Osteoblast (primary cell): ENCODE data around the gene MSN. TPM values are rescaled to one million over a fixed set of nuclear protein-coding genes. Genes with fewer than 3 reads are reported as not detected.

ENCODE experiments used
- DNase-seq: peaks from one replicate; pipeline ENCODE4 v3.0.0; 2011; ENCODE audit warnings: low spot score, mixed read lengths; ENCODE audit not compliant: insufficient read length; ENCODE audit errors: missing footprints
- H2AFZ ChIP-seq: 2 replicates; pipeline ENCODE4 v1.6.0; 2011; ENCODE audit warnings: mild to moderate bottlenecking, low read length
- H3K27ac ChIP-seq: 2 replicates; pipeline ENCODE4 v1.5.1; 2011; ENCODE audit warnings: mild to moderate bottlenecking, low read depth, low read length, moderate library complexity
- H3K27me3 ChIP-seq: 2 replicates; pipeline ENCODE4 v1.6.0; 2012; ENCODE audit warnings: mild to moderate bottlenecking, control low read depth, inconsistent platforms, low read length, moderate library complexity; ENCODE audit not compliant: insufficient read depth
- H3K36me3 ChIP-seq: 2 replicates; pipeline ENCODE4 v1.5.1; 2011; ENCODE audit warnings: mild to moderate bottlenecking, low read length, control low read depth, moderate library complexity; ENCODE audit not compliant: insufficient read depth
- H3K4me1 ChIP-seq: 2 replicates; pipeline ENCODE4 v1.5.1; 2011; ENCODE audit warnings: mild to moderate bottlenecking, low read length, control low read depth, moderate library complexity; ENCODE audit not compliant: insufficient read depth
- H3K4me2 ChIP-seq: 2 replicates; pipeline ENCODE4 v1.6.0; 2011; ENCODE audit warnings: mild to moderate bottlenecking, low read length; ENCODE audit not compliant: insufficient read depth
- H3K4me3 ChIP-seq: fragments of 200-600 bp; sonication (generic); 3 replicates; pipeline ENCODE4 v1.5.1; 2012; ENCODE audit warnings: mild to moderate bottlenecking, low read length, inconsistent platforms; ENCODE audit not compliant: insufficient read depth
- H3K79me2 ChIP-seq: 2 replicates; pipeline ENCODE4 v1.6.0; 2012; ENCODE audit warnings: mild to moderate bottlenecking, low read length, control low read depth, inconsistent platforms; ENCODE audit not compliant: insufficient read depth
- H3K9me3 ChIP-seq: 2 replicates; pipeline ENCODE4 v1.5.1; 2011; ENCODE audit warnings: low read depth, low read length, control low read depth
- H4K20me1 ChIP-seq: 2 replicates; pipeline ENCODE4 v1.6.0; 2012; ENCODE audit warnings: mild to moderate bottlenecking, low read length, control low read depth; ENCODE audit not compliant: insufficient read depth
- total RNA-seq: library from RNA; depleted of rRNA; stranded (reverse); fragments of >200 nt; gene quantifications from 2 replicates; pipeline ENCODE4 v1.2.3, GENCODE V29; 2012
- TF ChIP-seq, protein P1 (sequence below): IDR thresholded peaks from 2 replicates; pipeline ENCODE4 v1.5.1; 2011; ENCODE audit warnings: mild to moderate bottlenecking, low read depth, low read length, moderate library complexity; ENCODE audit errors: extremely low read depth

MSN gene
- total RNA-seq, 1 donor, result 249 TPM

DNA sequence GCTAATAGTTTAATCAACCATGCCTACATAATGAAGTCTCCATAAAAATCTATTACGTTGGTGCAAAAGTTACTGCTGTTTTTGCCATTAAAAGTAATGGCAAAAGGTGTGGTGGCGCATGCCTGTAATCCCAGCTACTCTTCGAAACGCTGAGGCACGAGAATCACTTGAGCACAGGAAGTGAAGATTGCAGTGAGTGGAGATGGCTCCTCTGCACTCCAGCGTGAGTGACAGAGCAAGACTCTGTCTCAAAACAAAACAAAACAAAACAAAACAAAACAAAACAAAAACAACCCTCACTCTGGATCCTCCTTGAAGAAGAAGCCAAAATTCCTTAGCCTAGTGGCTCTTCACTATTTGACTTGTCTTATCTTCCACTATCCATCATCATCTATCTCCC, 78.0 kb downstream of the MSN start:
- no peaks in the 10 kb centered on the region for H3K27me3 ChIP-seq
- DNase-seq, result no peak
- no peak overlapping the region for H3K4me2 ChIP-seq
- no peaks in the 10 kb centered on the region for H4K20me1 ChIP-seq
- no peaks in the 10 kb centered on the region for H3K4me1 ChIP-seq
- TF ChIP-seq, protein P1, sequence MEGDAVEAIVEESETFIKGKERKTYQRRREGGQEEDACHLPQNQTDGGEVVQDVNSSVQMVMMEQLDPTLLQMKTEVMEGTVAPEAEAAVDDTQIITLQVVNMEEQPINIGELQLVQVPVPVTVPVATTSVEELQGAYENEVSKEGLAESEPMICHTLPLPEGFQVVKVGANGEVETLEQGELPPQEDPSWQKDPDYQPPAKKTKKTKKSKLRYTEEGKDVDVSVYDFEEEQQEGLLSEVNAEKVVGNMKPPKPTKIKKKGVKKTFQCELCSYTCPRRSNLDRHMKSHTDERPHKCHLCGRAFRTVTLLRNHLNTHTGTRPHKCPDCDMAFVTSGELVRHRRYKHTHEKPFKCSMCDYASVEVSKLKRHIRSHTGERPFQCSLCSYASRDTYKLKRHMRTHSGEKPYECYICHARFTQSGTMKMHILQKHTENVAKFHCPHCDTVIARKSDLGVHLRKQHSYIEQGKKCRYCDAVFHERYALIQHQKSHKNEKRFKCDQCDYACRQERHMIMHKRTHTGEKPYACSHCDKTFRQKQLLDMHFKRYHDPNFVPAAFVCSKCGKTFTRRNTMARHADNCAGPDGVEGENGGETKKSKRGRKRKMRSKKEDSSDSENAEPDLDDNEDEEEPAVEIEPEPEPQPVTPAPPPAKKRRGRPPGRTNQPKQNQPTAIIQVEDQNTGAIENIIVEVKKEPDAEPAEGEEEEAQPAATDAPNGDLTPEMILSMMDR, result no peak
- H3K4me3 ChIP-seq, result no peak overlapping the region
- no peak overlapping the region for H2AFZ ChIP-seq
- H3K9me3 ChIP-seq, result no peaks in the 10 kb centered on the region
- H3K36me3 ChIP-seq, result peaks cover 6% of the 10 kb centered on the region
- no peak overlapping the region for H3K27ac ChIP-seq
- H3K79me2 ChIP-seq, result no peaks in the 10 kb centered on the region

DNA sequence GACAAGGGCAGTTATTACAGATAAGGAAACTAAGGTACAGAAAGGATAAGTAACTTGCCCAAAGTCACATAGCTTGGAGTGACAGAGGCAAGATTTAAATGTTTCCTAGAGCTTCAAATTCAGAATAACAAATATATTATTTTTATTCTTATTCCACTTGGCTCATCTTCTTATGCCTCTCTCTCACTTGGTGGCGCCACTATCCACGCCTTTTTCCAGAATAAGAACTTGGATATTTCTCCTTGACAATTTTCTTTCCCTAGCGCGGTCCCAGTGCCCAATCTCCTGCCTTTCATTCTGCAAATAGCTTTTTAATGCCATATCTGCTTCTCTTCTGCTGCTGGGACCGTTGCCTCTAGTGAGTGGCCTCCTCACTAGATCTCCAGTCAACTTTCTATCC, 78.5 kb downstream of the MSN start:
- peaks cover 6% of the 10 kb centered on the region for H3K36me3 ChIP-seq
- TF ChIP-seq, protein P1, result peak; percentile 30
- H4K20me1 ChIP-seq, result no peaks in the 10 kb centered on the region
- no peaks in the 10 kb centered on the region for H3K4me1 ChIP-seq
- H3K79me2 ChIP-seq, result no peaks in the 10 kb centered on the region
- no peak overlapping the region for H2AFZ ChIP-seq
- no peaks in the 10 kb centered on the region for H3K9me3 ChIP-seq
- DNase-seq, result no peak
- no peak overlapping the region for H3K4me2 ChIP-seq
- no peak overlapping the region for H3K4me3 ChIP-seq
- no peaks in the 10 kb centered on the region for H3K27me3 ChIP-seq
- no peak overlapping the region for H3K27ac ChIP-seq

DNA sequence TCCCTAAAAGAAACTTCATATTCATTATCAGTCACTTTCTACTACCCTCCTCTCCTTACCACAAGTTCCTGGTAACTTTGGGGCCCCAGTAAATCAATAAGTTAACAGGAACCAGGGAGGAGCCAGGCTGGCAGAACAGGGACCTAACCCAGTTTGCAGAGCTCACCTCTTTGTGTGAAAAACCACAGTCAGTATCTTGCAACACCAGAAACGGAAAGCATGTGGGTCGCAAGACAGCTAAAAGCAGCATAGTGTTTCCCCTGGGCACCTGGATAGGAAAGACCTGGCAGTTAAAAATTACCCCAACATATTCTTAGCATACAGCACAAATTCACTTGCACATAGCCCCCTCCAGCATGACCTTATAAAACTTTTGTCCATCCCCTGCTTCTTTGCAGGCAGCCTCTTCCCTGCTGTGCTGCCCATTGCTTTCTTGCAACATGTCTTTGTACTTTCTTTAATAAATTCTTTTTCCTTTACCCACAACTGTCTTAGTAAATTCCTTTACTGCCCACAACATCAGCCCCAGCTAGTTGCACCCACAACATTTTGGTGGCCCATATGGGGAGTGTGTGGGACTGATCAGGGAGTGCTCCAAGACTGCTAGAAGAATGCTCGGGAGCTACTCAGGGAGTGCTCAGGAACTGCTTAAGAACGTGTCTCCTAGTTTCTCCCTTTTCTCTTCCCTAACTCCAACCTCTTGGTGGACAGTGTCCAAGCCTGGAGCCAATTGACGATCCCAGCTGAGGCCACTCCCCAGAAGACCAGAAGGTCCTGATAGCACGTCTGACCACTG, 83.4 kb downstream of the MSN start:
- Histone ChIP-seq H3K4me2 (no peak overlapping the region), H3K4me1 (no peaks in the 10 kb centered on the region), H3K79me2 (no peaks in the 10 kb centered on the region), H2AFZ (no peak overlapping the region), H4K20me1 (no peaks in the 10 kb centered on the region), H3K4me3 (no peak overlapping the region), H3K36me3 (no peaks in the 10 kb centered on the region), H3K27me3 (peaks cover 2% of the 10 kb centered on the region), H3K27ac (no peak overlapping the region), H3K9me3 (no peaks in the 10 kb centered on the region)
- no peak for DNase-seq
- TF ChIP-seq, protein P1, result no peak

DNA sequence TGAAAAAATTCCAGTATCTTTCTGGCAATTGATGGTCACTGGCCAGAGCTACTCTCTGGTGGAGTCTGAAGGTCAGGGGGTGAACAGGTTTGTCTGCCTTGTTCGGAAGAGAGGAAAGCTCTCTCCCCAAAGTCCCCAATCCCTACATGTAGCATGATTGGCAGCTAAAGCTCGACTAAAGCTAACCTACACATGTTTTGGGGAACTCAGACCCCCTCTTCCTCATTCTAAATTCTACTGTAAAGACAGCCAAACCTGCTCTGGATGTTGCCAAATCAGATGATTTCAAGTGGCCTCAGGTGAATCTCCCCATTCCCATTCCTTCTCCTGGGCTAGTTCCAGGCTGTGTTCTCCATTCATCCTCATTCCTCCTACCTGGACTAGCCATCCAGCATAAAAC, 84.1 kb downstream of the MSN start:
- no peaks in the 10 kb centered on the region for H3K79me2 ChIP-seq
- no peaks in the 10 kb centered on the region for H3K9me3 ChIP-seq
- peaks cover 2% of the 10 kb centered on the region for H3K27me3 ChIP-seq
- H3K4me2 ChIP-seq, result no peak overlapping the region
- H3K4me1 ChIP-seq, result no peaks in the 10 kb centered on the region
- no peak overlapping the region for H3K27ac ChIP-seq
- TF ChIP-seq, protein P1, result no peak
- H2AFZ ChIP-seq, result no peak overlapping the region
- no peak overlapping the region for H3K4me3 ChIP-seq
- no peak for DNase-seq
- no peaks in the 10 kb centered on the region for H4K20me1 ChIP-seq
- no peaks in the 10 kb centered on the region for H3K36me3 ChIP-seq
